ENCODE data around the gene MARCHF6.
"Not testable (repeated sequence)": the region's sequence is repeated elsewhere in the genome, so short reads cannot be mapped to it uniquely, and the experiment has no call there.

Gene MARCHF6, protein sequence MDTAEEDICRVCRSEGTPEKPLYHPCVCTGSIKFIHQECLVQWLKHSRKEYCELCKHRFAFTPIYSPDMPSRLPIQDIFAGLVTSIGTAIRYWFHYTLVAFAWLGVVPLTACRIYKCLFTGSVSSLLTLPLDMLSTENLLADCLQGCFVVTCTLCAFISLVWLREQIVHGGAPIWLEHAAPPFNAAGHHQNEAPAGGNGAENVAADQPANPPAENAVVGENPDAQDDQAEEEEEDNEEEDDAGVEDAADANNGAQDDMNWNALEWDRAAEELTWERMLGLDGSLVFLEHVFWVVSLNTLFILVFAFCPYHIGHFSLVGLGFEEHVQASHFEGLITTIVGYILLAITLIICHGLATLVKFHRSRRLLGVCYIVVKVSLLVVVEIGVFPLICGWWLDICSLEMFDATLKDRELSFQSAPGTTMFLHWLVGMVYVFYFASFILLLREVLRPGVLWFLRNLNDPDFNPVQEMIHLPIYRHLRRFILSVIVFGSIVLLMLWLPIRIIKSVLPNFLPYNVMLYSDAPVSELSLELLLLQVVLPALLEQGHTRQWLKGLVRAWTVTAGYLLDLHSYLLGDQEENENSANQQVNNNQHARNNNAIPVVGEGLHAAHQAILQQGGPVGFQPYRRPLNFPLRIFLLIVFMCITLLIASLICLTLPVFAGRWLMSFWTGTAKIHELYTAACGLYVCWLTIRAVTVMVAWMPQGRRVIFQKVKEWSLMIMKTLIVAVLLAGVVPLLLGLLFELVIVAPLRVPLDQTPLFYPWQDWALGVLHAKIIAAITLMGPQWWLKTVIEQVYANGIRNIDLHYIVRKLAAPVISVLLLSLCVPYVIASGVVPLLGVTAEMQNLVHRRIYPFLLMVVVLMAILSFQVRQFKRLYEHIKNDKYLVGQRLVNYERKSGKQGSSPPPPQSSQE

DNA sequence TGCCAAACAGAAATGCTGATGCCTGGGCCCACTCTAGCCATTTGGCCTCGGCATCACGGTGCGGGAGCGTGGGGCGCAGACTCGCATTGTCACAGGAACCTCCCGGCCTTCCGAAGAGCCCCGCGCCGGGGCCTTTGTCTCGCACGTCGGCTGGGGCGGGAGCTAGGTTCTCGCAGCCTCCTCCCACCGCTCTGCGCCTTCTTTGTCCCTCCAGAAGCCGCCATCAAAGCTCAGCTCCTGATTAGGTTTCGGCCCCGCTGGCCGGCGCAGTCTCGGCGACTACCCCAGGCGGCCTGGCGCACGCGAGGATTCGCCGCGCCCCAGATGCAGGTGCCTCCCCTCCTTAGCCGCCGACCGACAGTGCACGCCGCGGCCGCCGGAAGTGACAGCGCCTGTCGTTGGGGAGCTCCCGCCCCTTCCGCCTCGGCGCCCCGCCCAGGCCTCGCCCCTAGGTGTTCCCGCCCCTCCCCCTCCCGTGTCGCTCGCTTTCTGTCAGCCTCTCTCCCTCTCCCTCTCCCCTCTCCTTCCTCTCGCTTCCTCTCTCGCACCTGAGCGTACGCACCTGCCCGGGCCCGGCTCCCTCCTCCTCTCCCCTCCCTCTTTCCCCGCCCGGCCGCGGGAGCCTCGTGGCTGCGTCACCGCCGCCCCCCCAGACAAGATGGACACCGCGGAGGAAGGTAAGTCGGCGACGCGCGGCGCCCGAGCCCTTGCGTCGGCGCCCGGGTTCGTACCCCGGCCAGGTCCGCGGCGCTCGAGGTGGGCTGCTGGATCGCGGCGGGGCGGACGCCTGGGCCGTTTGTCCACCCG lies at the start of gene MARCHF6:
MARCHF6 (plus strand) TSS at position 455 of the 807 bp plus-strand sequence; CDS start at position 659, 204 bp downstream.
- DNase-seq (ENCODE audit: low spot score), result peak; percentile 93

DNA sequence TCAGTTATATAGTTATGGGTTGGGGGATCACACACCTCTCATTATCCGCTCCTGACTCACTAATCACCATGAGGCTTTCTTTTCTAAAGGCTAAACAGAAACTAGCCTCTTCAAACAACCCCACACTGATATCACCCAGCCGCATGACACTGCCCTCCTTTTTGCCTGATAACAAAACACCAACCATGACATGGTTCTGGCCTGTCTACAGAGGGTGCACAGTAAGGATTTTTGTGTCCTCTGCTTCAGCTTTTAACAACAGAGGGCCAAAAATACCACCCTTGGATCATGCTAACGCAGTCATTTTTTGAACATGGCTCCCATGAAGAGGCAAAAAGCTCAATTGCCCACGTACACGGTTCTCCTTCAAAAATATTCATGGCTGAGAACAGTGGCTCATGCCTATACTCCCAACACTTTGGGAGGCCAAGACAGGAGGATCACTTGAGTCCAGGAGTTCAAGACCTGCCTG lies 49.8 kb upstream of the MARCHF6 start:
- no peak for DNase-seq (ENCODE audit: low spot score)

DNA sequence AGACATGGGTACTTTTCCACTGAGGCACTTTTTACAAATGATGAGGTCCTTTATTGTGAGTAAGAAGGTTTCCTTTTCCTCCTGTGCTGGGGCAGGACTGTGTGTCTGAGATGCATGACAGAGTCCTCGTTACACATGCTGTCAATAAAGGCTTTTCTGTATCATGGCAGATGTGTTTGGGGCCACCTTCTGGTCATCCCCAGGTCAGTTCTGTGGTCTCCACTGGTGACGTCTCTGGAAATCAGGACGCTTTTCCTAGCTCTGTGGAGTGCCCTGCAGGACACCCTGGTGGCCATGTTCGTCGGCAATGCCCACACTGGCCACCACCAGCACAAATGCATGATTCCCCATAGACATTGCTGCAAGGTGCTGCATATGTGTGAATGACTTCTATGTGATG lies 48.6 kb upstream of the MARCHF6 start:
- no peak for DNase-seq (ENCODE audit: low spot score)

DNA sequence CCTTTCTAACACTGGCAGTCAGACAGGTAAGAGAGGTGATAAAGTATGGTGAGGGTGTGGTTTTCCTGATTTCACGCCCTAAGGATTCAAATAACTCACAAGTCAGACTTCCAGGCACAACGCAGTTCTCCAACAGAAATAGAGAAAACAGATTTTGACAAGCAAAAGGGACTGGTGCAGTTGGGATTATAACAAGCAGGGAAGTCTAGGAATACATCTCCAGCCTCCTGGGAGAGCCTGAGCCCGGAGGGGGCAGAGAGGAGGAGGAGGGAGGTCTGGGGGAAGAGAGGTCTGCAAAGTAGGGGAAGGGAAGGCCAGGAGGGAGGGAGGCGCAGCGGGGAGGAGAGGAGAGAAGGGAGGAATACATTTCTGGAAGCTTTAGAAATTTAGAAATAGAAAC lies 47.4 kb upstream of the MARCHF6 start:
- DNase-seq (ENCODE audit: low spot score), result no peak

DNA sequence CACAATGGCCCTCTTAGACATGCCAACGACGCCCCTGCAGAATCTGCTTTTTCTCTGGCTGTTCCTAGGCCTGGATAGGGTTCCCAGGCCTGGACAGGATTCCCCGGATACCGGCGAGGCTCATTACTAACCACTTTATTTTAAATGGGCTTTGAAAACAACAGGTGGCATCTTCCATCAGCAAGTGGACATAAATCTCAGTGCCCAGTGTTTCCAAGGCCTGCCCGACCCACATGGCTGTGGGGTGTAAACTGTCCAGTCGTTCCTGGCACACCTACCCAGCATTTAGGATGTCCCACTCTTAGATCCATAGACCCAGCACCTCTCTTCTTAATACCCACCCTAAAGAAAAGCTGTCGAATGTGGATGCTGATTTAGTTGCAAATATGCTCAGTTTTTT lies 46.7 kb upstream of the MARCHF6 start:
- DNase-seq (ENCODE audit: low spot score), result no peak

DNA sequence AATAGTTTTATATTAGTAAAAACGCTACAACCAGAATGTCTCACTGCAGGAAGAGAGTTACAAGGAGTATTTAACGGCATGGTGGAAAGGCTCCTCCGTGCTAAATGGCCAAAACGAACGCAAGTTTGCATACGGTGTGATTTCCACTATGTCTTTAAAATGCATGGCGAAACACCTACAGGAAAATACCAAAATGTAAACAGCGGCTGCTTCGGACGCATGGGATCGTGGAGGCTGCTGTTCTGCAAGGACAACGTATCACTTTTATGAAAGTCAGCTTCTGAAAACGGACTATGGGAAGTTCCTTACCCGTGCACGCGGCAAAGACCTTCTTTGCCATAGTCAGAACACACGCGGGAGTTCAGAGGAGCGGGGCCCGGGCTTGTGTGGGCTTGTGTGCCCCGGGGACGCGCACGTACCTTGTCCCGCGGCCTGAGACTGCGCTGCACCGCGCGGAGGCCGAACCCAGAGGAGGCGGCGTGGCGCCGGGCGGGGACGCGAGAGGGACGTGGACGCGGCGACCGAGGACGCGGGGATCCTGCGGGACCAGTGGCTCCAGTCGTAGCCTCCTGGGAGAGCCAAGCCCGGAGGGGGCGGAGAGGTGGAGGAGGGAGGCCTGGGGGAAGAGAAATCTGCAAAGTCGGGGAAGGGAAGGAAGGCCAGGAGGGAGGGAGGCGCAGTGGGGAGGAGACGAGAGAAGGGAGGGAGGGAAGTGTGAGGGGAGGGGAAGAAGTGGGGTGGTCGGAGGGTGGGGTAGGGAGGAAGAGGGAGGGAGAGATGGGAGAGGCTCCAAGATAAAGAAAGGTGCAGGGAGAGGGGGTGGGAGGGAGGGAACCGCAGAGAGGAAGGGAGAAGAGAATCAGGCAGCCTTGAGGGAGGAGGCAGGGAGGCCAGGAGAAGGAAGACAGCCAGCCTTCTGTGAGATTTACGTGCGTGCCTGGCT lies 46.0 kb upstream of the MARCHF6 start, which contains the start of gene CMBL:
CMBL (minus strand) TSS at position 697 of the 943 bp plus-strand sequence. CDS start 17,140 bp downstream, outside the sequence.
- peak; percentile 72 for DNase-seq (ENCODE audit: low spot score)

DNA sequence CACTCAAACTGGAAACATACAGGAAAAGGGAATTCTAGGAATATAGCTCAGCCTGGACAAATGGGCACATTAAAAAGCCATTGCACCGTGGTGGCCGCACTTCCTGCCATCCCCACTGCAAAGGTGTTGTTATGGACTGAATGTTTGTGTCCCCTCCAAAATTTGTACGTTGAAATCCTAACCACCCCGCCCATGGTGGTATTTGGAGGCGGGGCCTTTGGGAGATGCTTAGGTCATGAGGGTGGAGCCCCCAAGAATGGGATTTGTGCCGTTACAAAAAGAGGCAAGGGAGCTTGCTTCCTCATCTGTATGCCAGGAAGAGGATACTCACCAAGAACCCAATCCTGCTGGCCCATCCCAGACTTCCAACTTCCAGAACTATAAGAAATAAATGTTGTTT lies 44.7 kb upstream of the MARCHF6 start:
- DNase-seq (ENCODE audit: low spot score), result no peak

DNA sequence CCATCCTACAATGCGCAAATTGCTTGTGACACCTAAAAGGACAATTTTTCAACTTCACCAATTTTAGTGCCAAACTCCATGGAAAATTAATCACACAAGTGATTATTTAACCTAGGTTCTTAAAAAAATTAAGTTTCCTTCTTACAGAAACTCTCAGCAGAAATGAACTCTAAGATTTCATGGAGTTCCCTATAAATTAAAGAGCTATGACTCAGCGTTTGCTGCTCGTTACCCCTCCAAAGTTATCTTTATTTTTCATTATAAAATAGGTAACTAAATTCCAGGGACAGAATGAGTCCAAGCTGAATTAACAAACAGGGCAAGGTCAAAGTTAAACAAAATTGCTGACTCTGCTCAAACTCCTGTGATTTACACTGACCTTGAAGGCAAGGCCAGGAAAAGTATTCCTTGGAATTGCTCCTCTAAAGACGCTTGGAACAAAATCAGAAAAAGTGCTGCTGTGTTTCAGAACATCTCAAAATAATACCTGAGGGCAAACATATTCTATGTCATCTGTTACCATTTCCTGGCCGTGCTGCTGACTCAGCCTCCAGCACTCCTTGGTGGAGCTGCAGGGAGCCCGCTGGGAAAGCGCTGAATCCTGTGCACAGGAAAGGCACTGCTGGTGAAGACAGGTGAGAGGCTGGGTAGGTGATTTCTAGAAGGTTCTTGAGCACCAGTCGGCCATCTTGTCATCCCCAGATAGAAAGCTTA lies 43.3 kb upstream of the MARCHF6 start:
- no peak for DNase-seq (ENCODE audit: low spot score)

DNA sequence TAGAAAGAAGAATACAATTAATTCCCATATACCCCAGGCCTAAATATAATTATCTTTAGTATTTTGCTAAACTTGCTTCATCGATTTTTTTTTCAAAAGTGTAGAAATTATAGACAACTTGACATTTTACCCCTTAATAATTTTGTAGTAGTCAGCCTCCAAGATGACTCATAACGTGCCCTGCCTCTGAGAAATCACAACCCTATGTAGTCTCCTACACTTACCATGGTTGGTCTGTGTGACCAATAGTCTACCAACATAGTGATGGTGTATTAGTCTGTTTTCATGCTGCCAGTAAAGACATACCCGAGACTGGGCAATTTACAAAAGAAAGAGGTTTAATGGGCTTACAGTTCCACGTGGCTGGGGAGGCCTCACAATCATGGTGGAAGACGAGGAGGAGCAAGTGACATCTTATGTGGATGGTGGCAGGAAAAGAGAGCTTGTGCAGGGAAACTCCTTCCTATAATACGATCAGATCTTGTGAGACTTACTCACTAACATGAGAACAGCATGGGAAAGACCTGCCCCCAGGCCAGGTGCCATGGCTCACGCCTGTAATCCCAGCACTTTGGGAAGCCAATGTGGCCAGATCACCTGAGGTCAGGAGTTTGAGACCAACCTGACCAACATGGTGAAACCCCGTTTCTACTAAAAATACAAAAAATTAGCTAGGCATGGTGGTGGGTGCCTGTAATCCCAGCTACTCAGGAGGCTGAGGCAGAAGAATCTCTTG lies 42.5 kb upstream of the MARCHF6 start:
- DNase-seq (ENCODE audit: low spot score), result not testable (repeated sequence)

DNA sequence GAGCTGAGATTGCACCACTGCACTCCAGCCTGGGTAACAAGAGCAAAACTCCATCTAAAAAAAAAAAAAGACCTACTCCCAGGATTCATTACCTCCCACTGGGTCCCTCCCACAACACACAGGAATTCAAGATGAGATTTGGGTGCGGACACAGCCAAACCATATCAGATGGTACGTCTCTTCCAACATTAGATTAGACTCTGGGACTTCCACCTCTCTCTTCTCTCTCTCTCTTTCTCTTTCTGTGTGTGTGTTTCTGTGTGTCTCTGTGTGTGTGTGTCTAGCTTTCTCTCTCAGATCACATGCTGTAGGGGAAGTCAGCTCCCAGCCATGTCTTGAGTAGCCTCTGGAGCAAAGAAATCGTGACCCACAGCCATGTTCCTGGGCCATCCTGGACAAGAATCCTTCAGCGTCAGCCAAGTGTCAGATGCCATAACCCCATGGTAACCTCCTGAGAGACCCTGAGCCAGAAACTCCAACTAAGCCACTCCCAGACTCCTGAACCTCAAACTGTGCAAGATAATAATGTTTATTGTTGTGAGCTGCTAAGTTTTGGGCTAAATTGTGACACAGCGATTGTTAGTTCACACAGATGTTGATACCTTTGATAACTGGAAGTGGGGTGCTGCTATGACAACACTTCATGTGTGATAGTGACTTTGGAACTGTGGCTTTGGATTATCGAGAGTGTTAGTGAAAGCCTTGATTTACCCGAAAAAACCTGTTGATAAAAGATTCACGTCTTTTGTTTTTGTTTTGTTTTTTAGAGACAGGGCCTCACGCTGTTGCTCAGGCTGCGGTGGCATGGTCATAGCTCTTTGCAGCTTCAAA lies 41.7 kb upstream of the MARCHF6 start:
- DNase-seq (ENCODE audit: low spot score), result no peak

DNA sequence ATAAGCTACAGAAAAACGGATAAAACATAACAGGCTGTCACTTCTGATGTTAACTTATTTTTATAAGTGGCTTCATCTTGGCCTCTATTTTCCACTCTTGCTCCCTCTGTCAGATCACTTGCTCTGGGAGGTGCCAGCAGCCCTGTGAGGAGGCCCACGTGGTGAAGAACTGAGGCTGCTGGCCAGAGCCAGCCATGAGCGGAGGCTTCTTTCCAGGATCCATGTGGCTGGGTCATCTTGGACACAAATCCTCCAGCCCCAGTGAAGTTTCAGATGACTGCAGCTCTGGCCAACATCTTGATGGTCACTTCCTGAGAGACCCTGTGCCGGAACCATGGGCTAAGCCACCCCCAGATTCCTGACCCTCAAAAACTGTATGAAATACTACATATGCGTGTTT lies 38.3 kb upstream of the MARCHF6 start:
- no peak for DNase-seq (ENCODE audit: low spot score)

DNA sequence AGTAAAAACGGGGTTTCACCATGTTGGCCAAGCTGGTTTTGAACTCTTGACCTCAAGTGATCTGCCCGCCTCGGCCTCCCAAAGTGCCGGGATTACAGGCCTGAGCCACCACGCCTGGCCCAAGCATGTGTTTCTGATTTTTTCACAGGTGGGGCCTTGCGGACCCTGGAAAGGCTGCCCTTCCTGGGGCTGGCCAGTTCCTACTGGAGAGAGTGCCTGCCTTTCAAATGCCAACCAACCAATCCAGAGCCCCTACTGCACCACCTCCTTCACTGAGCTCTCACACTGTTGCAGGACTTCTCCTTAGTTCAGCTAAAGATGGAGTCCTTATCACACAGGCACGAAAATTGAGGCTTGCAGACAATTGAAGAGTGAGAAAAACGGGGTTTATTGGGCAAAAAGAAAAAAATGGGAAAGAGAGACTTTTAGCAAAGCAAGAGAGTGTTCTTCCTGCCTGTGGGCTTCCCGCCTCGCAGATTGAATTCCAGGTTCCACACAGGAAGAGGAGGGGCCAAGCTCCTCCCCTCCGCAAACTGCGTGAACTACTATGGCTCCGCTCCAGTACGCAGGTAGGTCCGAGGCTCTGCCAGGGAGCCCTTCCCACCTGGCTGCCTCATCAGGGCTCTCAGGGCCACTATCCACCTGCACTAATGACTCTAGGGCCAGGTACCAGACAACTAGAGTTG lies 37.5 kb upstream of the MARCHF6 start:
- no peak for DNase-seq (ENCODE audit: low spot score)

DNA sequence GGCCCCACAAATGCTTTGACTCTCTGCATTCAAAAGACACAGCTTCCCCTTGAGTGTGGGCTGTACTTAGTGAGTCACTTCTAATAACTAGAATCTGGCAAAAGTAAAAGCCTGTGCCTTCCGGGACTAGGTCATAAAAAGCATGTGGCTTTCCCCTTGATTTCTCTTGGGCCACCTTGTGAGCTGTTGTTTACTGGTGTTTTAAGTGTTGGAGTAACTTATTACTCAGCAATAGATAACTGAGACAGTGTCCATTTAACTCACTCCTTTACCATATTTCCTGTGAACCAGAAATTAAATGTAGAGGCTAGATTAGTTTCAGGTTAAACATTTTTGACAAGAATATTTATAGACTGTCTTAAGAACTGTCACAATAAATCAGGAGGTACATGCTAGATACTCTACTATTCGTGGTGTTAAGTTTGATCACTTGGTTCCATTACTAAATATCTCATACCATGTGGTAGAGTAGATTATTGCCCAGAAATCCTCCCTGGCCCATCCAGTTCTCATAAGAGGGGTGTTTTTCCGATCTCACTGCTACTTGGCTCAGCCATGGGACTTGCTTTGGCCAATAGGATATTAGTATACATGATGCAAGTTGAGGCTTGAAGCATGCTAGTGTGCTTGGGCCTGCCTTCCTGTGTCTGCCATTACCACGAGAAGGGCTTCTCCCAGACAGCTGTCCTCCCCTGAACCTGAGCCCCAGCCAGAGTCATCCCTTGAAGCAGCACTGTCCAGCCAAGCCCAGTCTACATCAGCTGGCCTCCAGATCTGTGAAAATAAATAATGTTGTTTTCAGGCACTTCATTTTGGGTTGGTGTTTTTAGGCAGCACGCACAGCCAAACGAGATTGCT lies 35.4 kb upstream of the MARCHF6 start:
- no peak for DNase-seq (ENCODE audit: low spot score)

DNA sequence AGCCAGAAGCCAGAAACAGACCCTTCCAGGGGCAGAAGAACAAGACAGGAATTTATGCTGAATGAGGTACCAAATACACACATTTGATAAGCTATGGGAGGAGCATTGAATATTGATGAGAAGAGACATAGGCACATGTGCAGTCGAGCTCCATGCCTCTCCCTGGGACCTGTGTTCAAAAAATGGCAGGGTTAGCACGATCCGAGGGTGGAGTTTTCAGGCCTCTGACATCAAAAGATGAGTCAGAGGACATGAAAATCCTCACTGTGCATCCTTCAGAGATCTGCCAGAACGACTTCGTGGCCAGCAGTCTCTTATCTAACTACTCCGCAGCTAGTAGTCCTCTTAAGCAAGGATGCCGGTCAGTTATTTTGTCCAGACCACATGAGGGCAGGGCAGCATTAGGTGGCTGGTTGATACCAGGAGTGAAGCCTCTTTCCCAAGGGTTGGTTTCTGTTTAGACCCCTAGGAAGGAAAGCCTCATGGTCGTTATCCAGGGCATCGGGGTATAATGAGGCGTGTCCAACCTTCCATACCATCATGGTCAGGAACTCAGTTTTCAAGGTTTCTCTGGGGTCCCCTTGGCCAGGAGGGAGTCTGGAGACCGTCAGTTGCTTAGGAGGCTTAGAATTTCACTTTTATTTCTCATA lies 34.2 kb upstream of the MARCHF6 start:
- no peak for DNase-seq (ENCODE audit: low spot score)

DNA sequence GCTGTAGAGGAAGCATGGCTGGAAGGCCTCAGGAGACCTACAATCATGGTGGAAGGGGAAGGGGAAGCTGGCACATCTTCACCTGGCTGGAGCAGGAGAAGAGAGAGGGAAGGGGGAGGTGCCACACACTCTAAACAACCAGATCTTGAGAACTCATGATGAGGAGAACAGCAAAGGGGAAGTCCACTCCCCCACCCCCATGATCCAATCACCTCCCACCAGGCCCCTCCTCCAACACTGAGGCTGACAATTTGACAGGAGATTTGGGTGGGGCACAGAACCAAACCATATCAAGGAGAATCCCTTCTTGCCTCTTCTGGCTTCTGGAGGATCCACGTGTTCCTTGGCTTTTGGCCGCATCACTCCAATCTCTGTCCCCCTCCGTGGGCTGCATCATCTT lies 32.7 kb upstream of the MARCHF6 start:
- no peak for DNase-seq (ENCODE audit: low spot score)

DNA sequence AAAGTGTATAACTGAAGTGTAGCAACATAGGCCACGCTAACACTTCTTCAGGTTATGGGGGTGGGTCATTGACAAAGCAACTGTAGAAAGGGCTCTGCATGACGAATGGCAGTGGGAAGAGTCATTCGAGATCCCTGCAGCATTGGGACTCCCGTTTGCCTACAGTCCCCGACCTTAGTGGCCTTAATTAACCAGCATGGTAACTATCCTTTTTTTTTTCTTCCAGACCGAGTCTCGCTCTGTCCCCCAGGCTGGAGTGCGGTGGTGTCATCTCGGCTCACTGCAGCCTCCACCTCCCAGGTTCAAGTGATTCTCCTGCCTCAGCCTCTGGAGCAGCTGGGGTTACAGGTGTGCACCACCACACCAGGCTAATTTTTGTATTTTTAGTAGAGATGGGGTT lies 31.6 kb upstream of the MARCHF6 start:
- DNase-seq (ENCODE audit: low spot score), result no peak

All from AG08396 (cell line).